Bronchial epithelial cell (primary cell): ENCODE data around the gene LIPC. TPM values are rescaled to one million over a fixed set of nuclear protein-coding genes. Genes with fewer than 3 reads are reported as not detected.

Experiments used
- DNase-seq: peaks from one replicate; pipeline ENCODE4 v3.0.0-alpha.2; 2010; ENCODE audit warnings: low read depth
- FAIRE-seq: peaks from 2 replicates; lab custom pipeline; 2011; peaks lifted over from hg19 to GRCh38; lab: Jason Lieb, UNC
- H3K27me3 ChIP-seq: 2 replicates; pipeline ENCODE4 v1.5.1; 2011; ENCODE audit warnings: low read length; ENCODE audit not compliant: control insufficient read depth, insufficient read depth
- H3K36me3 ChIP-seq: 2 replicates; pipeline ENCODE4 v1.5.1; 2011; ENCODE audit warnings: low read length; ENCODE audit not compliant: control insufficient read depth, insufficient read depth
- H3K4me3 ChIP-seq: 2 replicates; pipeline ENCODE4 v1.5.1; 2011; ENCODE audit warnings: mild to moderate bottlenecking, low read depth, low read length, control low read depth
- total RNA-seq: library from RNA; depleted of rRNA; stranded (reverse); fragments of >200 nt; gene quantifications from 2 replicates; pipeline ENCODE4 v1.2.1, GENCODE V29; 2014
- TF ChIP-seq, protein P1 (sequence below): IDR thresholded peaks from 2 replicates; pipeline ENCODE4 v1.5.1; 2011; ENCODE audit warnings: mild to moderate bottlenecking, moderate library complexity, low read length, control low read depth, inconsistent platforms; ENCODE audit not compliant: insufficient read depth, severe bottlenecking

LIPC gene
- total RNA-seq, 1 donor from 2014 or later = 0.26 TPM

DNA sequence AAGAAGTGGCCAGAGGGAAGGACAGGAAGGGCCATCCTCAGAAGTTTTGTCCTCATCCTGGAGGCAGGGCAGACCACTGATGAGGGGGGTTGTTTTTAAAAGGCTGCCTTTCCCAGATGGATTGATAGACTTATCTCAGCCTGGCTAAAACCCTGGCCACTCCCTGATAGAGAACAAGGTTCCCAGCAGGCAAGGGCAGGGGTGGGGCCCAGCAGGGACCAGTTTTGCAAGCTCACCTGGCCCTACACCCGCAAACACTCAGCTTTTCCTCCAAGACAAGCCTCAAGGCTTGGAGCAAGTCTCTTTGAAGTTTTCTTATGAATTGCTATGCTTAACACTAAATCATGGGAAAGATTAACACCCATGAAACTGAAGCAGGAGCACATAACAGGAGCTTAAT, 9.1 kb downstream of the LIPC start:
- TF ChIP-seq, protein P1, sequence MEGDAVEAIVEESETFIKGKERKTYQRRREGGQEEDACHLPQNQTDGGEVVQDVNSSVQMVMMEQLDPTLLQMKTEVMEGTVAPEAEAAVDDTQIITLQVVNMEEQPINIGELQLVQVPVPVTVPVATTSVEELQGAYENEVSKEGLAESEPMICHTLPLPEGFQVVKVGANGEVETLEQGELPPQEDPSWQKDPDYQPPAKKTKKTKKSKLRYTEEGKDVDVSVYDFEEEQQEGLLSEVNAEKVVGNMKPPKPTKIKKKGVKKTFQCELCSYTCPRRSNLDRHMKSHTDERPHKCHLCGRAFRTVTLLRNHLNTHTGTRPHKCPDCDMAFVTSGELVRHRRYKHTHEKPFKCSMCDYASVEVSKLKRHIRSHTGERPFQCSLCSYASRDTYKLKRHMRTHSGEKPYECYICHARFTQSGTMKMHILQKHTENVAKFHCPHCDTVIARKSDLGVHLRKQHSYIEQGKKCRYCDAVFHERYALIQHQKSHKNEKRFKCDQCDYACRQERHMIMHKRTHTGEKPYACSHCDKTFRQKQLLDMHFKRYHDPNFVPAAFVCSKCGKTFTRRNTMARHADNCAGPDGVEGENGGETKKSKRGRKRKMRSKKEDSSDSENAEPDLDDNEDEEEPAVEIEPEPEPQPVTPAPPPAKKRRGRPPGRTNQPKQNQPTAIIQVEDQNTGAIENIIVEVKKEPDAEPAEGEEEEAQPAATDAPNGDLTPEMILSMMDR = no peak
- Histone ChIP-seq H3K4me3 (no peak overlapping the region), H3K27me3 (no peaks in the 10 kb centered on the region), H3K36me3 (no peaks in the 10 kb centered on the region)
- no peak for FAIRE-seq
- peak; percentile 75 for DNase-seq

DNA sequence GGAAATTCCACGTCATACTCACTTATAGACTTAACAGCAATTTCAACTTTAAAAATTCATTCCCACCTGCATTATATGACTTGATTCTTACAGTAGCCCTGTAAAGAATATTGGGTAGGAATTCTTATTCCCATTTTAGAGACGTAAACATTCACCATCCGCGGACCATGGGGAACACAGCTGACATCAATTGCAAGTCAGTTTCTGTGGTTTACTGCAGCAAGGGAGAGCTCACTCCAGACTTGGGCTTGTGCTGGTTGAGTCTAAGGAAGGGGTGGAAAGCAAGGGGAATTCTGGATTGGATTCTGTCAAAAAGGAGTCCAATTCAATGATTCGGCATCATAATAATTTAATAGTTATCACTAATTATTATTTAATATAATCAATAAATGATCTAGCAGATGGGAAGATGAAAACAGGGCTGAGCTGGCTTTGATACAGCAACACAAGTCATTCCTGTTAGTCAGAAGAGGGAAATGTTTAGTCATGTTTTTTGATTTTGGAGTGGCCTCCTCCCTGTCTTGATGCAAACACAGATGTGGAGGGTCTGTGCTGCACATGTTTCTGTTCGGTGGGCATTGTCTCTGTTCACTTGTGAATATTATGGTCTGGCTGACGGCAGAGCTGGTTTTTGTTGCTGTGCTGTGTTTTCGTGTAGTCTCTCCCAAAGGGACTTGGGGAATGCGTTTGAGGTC, 9.7 kb downstream of the LIPC start:
- DNase-seq (peak; percentile 85), FAIRE-seq (no peak)
- TF ChIP-seq, protein P1 = no peak
- Histone ChIP-seq H3K4me3 (no peak overlapping the region), H3K27me3 (no peaks in the 10 kb centered on the region), H3K36me3 (no peaks in the 10 kb centered on the region)

DNA sequence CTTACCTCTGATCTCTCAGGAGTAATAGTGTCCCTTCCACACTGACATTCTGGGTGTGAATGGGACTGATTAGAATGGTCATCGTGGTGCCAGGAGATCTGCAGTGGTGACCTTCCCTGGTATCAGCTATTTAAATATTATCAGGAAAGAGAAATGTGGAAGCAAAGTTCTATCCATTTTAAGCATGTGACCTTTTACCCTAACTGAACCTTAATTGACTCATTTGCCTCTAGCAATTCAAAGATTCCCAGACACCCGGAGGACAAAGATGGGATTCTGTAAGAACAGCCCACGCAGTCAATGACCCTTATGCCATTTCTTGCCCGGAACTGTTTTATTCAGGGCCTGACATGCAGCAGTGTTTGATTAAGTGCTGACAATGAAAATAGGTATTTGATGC, 10.3 kb downstream of the LIPC start:
- H3K36me3 ChIP-seq = no peaks in the 10 kb centered on the region
- DNase-seq = peak; percentile 95
- no peak for FAIRE-seq
- no peaks in the 10 kb centered on the region for H3K27me3 ChIP-seq
- H3K4me3 ChIP-seq = no peak overlapping the region
- TF ChIP-seq, protein P1 = no peak

DNA sequence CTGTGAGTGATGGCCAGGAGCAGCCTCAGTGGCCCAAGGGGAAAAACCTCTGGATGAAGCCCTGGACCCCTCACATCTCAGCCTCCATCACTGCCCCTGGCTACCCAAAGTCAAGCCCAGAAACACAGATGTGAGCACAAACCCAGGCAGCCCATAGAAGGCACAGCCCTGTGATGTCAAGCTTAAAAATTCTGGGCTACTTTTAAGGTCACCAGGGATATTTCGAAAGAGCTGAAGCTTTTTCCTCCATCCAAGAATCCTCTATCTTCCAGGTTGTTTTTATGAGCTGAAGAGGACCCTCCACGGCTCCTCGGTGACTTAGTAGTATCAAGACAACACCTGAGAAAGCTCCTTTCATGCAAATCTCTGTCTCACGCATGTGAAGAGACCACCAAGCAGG, 11.5 kb downstream of the LIPC start:
- TF ChIP-seq, protein P1 = no peak
- Histone ChIP-seq H3K4me3 (no peak overlapping the region), H3K27me3 (no peaks in the 10 kb centered on the region), H3K36me3 (no peaks in the 10 kb centered on the region)
- FAIRE-seq = no peak
- no peak for DNase-seq

DNA sequence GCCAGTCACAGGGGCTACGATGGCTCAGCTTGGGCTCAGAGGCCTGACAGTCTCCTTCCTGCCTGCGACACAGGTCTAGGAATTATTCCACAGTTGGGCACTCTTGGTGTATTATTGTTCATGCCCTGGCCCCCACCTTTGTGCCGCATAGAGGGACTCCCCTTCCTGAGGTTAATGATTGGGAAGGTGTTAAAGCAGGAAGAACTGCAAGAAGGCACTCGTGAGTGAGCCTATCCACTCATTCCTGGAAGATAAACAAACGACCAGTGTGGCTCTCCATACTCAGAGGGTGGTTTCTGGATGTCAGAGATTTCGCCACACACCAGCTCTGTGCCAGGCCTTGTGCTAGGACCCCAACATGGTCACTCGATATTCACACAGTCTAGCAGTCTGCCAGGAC, 12.3 kb downstream of the LIPC start:
- no peaks in the 10 kb centered on the region for H3K27me3 ChIP-seq
- TF ChIP-seq, protein P1 = no peak
- H3K36me3 ChIP-seq = no peaks in the 10 kb centered on the region
- FAIRE-seq = no peak
- H3K4me3 ChIP-seq = no peak overlapping the region
- DNase-seq = no peak
